GM23338 (cell line): Measurements from ENCODE around the gene MEOX1. TPM values are rescaled to one million over a fixed set of nuclear protein-coding genes. Genes with fewer than 3 reads are reported as not detected.

Experiments used
- ATAC-seq: fragments of 200-7000 bp; cut with Tn5 transposase; 3 replicates; pipeline ENCODE4 v1.9.1; 2020
- DNase-seq: peaks from one replicate; pipeline ENCODE4 v3.0.0-alpha.2; 2015; ENCODE audit warnings: low spot score
- H2AFZ ChIP-seq: fragments of 200-600 bp; sonication (generic); 2 replicates; pipeline ENCODE4 v1.8.0; 2016; ENCODE audit warnings: antibody characterized with exemption, mild to moderate bottlenecking, moderate library complexity
- H3F3A ChIP-seq: fragments of 200-600 bp; sonication (generic); replicated peaks from 2 replicates; pipeline ENCODE4 v1.8.0; 2017; ENCODE audit warnings: antibody characterized with exemption, mixed run types, low read depth
- H3K27ac ChIP-seq: fragments of 200-600 bp; sonication (generic); 2 replicates; pipeline ENCODE4 v1.6.1; 2016; ENCODE audit warnings: low read depth
- H3K27me3 ChIP-seq: fragments of 200-600 bp; sonication (generic); 2 replicates; pipeline ENCODE4 v1.8.0; 2016; ENCODE audit warnings: mild to moderate bottlenecking, mixed run types, moderate library complexity; ENCODE audit not compliant: insufficient read depth
- H3K36me3 ChIP-seq: fragments of 200-600 bp; sonication (generic); 2 replicates; pipeline ENCODE4 v1.8.0; 2016; ENCODE audit warnings: mild to moderate bottlenecking; ENCODE audit not compliant: insufficient read depth
- H3K4me1 ChIP-seq: fragments of 200-600 bp; sonication (generic); 2 replicates; pipeline ENCODE4 v1.8.0; 2016; ENCODE audit warnings: mild to moderate bottlenecking, moderate library complexity; ENCODE audit not compliant: insufficient read depth
- H3K4me2 ChIP-seq: fragments of 200-600 bp; sonication (generic); 2 replicates; pipeline ENCODE4 v1.7.1; 2017; ENCODE audit warnings: mixed run types
- H3K4me3 ChIP-seq: fragments of 200-600 bp; sonication (generic); 2 replicates; pipeline ENCODE4 v1.6.1; 2016; ENCODE audit warnings: mixed run types
- H3K79me2 ChIP-seq: fragments of 200-600 bp; sonication (generic); replicated peaks from 2 replicates; pipeline ENCODE4 v1.8.0; 2017; ENCODE audit warnings: mild to moderate bottlenecking; ENCODE audit not compliant: insufficient read depth
- H3K9me2 ChIP-seq: fragments of 200-600 bp; sonication (generic); 2 replicates; pipeline ENCODE4 v1.8.0; 2017; ENCODE audit not compliant: insufficient read depth
- H4K20me1 ChIP-seq: fragments of 200-600 bp; sonication (generic); replicated peaks from 2 replicates; pipeline ENCODE4 v1.8.0; 2017; ENCODE audit warnings: mild to moderate bottlenecking; ENCODE audit not compliant: insufficient read depth
- H3K27ac Mint-ChIP-seq: 2 replicates; pipeline ENCODE4 v1.8.0; 2020; ENCODE audit warnings: inconsistent platforms, mild to moderate bottlenecking, moderate library complexity, mixed read lengths
- H3K27me3 Mint-ChIP-seq: 3 replicates; pipeline ENCODE4 v1.8.0; 2022; ENCODE audit warnings: low read depth, mild to moderate bottlenecking, moderate library complexity, mixed read lengths, inconsistent platforms; ENCODE audit not compliant: insufficient read depth, poor library complexity
- H3K36me3 Mint-ChIP-seq: 3 replicates; pipeline ENCODE4 v1.8.0; 2021; ENCODE audit warnings: low read depth, mild to moderate bottlenecking, inconsistent platforms, moderate library complexity, mixed read lengths
- H3K4me1 Mint-ChIP-seq: 3 replicates; pipeline ENCODE4 v1.8.0; 2020; ENCODE audit warnings: mild to moderate bottlenecking, inconsistent platforms, mixed read lengths
- H3K4me3 Mint-ChIP-seq: 3 replicates; pipeline ENCODE4 v1.8.0; 2021; ENCODE audit warnings: moderate library complexity, mild to moderate bottlenecking, inconsistent platforms, mixed read lengths
- H3K9me3 Mint-ChIP-seq: 3 replicates; pipeline ENCODE4 v1.8.0; 2020; ENCODE audit warnings: moderate library complexity, mild to moderate bottlenecking, inconsistent platforms, mixed read lengths
- CREB1 ChIP-seq: fragments of 250-450 bp; sonication (Bioruptor Pico); IDR thresholded peaks from 2 replicates; pipeline ENCODE4 v1.5.0; 2020; ENCODE audit warnings: low read depth, mild to moderate bottlenecking, moderate library complexity
- EZH2 ChIP-seq: fragments of 200-600 bp; sonication (generic); IDR thresholded peaks from one replicate; pipeline ENCODE4 v1.8.0; 2017; ENCODE audit warnings: antibody characterized with exemption, mild to moderate bottlenecking, low read depth; ENCODE audit not compliant: unreplicated experiment
- EZH2phosphoT487 ChIP-seq: fragments of 200-600 bp; sonication (generic); IDR thresholded peaks from one replicate; pipeline ENCODE4 v1.8.1; 2018; ENCODE audit warnings: antibody characterized with exemption; ENCODE audit not compliant: unreplicated experiment
- JUNB ChIP-seq: IDR thresholded peaks from one replicate; pipeline ENCODE4 v1.6.1; 2016; ENCODE audit warnings: antibody characterized with exemption; ENCODE audit not compliant: unreplicated experiment
- POLR2AphosphoS5 ChIP-seq: IDR thresholded peaks from 2 replicates; pipeline ENCODE4 v1.6.1; 2016; ENCODE audit warnings: antibody characterized with exemption, low read depth
- STAT1 ChIP-seq: IDR thresholded peaks from one replicate; pipeline ENCODE4 v1.6.1; 2016; ENCODE audit warnings: antibody characterized with exemption; ENCODE audit not compliant: unreplicated experiment
- ZNF114 ChIP-seq: fragments of 250-450 bp; sonication (Bioruptor Pico); IDR thresholded peaks from 2 replicates; pipeline ENCODE4 v1.5.0; 2020; ENCODE audit warnings: mild to moderate bottlenecking, moderate library complexity
- ZNF331 ChIP-seq: fragments of 250-450 bp; sonication (Bioruptor Pico); IDR thresholded peaks from 2 replicates; pipeline ENCODE4 v1.5.0; 2020; ENCODE audit warnings: low read depth, mild to moderate bottlenecking, moderate library complexity
- polyA plus RNA-seq: library from polyadenylated mRNA; unstranded; fragments of >200 nt; fragmentation: Nextera tagmentation; extraction: Ambion mirVana; gene quantifications from 2 replicates; pipeline ENCODE4 v1.2.1, GENCODE V29; 2016
- total RNA-seq: library from RNA; depleted of rRNA; stranded (reverse); fragments of >200 nt; shearing (Covaris generic); gene quantifications from 2 replicates; pipeline ENCODE4 v1.2.3, GENCODE V29; 2014
- TF ChIP-seq, protein P1 (sequence below), 2 experiments: fragments of 200-600 bp in 1 of 2; sonication (generic) in 1 of 2; conservative IDR thresholded peaks; 2 replicates each; pipeline versions ENCODE4 v1.5.1 to v1.6.1; 2016 to 2017; ENCODE audit warnings: antibody characterized with exemption in 2 of 2, low read depth in 2 of 2, mild to moderate bottlenecking in 2 of 2, moderate library complexity in 1 of 2
- TF ChIP-seq, protein P2 (sequence below): IDR thresholded peaks from 2 replicates; pipeline ENCODE4 v1.6.1; 2016; ENCODE audit warnings: antibody characterized with exemption
- TF ChIP-seq, protein P3 (sequence below): IDR thresholded peaks from one replicate; pipeline ENCODE4 v1.6.1; 2018; ENCODE audit warnings: antibody characterized with exemption; ENCODE audit not compliant: unreplicated experiment

MEOX1 gene
- total and polyA plus RNA-seq, 2 experiments from 2014 or later = not detected

DNA sequence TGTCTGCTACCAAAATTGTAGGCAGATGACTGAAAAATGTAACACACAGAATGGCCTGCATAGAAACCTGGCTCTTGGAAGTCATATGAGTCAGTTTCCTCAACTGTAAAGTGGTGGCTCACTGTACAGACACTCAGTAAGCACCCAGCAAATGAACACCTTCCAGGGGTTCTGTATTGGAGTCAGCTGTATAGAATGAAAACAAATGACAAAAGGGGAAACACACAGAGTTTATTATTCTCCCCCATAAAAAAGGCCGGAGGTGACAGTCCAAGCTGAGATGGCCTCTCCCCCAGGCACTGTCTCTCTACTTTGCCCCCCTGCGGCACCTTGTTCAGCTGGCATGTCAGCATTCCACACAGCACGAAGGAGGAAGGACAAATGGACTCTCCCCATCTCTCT lies 6.2 kb upstream of the MEOX1 start (continued):
- TF ChIP-seq, protein P1, sequence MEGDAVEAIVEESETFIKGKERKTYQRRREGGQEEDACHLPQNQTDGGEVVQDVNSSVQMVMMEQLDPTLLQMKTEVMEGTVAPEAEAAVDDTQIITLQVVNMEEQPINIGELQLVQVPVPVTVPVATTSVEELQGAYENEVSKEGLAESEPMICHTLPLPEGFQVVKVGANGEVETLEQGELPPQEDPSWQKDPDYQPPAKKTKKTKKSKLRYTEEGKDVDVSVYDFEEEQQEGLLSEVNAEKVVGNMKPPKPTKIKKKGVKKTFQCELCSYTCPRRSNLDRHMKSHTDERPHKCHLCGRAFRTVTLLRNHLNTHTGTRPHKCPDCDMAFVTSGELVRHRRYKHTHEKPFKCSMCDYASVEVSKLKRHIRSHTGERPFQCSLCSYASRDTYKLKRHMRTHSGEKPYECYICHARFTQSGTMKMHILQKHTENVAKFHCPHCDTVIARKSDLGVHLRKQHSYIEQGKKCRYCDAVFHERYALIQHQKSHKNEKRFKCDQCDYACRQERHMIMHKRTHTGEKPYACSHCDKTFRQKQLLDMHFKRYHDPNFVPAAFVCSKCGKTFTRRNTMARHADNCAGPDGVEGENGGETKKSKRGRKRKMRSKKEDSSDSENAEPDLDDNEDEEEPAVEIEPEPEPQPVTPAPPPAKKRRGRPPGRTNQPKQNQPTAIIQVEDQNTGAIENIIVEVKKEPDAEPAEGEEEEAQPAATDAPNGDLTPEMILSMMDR (conservative IDR thresholded peaks at IDR 0.05; ENCODE audit: low read depth in 2 of 2) = no peak
- TF ChIP-seq EZH2phosphoT487 (no peak), ZNF114 (CRISPR knock-in tag) (no peak), POLR2AphosphoS5 (no peak), EZH2 (no peak)
- TF ChIP-seq, protein P2, sequence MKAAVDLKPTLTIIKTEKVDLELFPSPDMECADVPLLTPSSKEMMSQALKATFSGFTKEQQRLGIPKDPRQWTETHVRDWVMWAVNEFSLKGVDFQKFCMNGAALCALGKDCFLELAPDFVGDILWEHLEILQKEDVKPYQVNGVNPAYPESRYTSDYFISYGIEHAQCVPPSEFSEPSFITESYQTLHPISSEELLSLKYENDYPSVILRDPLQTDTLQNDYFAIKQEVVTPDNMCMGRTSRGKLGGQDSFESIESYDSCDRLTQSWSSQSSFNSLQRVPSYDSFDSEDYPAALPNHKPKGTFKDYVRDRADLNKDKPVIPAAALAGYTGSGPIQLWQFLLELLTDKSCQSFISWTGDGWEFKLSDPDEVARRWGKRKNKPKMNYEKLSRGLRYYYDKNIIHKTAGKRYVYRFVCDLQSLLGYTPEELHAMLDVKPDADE = no peak

DNA sequence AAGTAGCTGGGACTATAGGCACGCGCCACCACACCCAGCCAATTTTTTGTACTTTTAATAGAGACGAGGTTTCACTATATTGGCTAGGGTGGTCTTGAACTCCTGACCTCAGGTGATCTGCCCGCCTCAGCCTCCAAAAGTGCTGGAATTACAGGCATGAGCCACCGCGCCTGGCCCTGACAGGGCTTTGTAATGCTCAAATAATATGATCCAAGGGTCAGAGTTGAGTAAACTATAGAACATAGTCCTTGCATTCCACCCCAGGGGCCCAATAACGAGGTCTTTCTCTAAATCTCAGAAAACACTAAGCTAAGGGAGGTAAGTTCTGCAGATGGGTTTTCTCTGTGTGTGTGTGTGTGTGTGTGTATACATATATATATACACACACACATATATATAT lies 5.8 kb upstream of the MEOX1 start:
- Histone ChIP-seq H3K27ac (no peak overlapping the region), H4K20me1 (no peaks in the 10 kb centered on the region), H3K4me2 (no peak overlapping the region), H3K27me3 (no peaks in the 10 kb centered on the region), H2AFZ (no peak overlapping the region), H3K4me3 (no peak overlapping the region), H3K79me2 (no peaks in the 10 kb centered on the region), H3F3A (no peaks in the 10 kb centered on the region), H3K9me2 (no peaks in the 10 kb centered on the region), H3K4me1 (peaks cover 22% of the 10 kb centered on the region), H3K36me3 (no peaks in the 10 kb centered on the region)
- no peak for ATAC-seq
- H3K27me3 Mint-ChIP-seq = peaks cover 6% of the 10 kb centered on the region
- H3K27ac Mint-ChIP-seq = no peak overlapping the region
- H3K4me3 Mint-ChIP-seq = no peak overlapping the region
- H3K36me3 Mint-ChIP-seq = no peaks in the 10 kb centered on the region
- H3K4me1 Mint-ChIP-seq = peaks cover 25% of the 10 kb centered on the region
- no peaks in the 10 kb centered on the region for H3K9me3 Mint-ChIP-seq
- DNase-seq = no peak
- TF ChIP-seq, protein P1 (conservative IDR thresholded peaks at IDR 0.05; ENCODE audit: low read depth in 2 of 2) = no peak
- TF ChIP-seq STAT1 (no peak), ZNF331 (CRISPR knock-in tag) (no peak), JUNB (no peak), CREB1 (no peak), POLR2AphosphoS5 (no peak)
- TF ChIP-seq, protein P3, sequence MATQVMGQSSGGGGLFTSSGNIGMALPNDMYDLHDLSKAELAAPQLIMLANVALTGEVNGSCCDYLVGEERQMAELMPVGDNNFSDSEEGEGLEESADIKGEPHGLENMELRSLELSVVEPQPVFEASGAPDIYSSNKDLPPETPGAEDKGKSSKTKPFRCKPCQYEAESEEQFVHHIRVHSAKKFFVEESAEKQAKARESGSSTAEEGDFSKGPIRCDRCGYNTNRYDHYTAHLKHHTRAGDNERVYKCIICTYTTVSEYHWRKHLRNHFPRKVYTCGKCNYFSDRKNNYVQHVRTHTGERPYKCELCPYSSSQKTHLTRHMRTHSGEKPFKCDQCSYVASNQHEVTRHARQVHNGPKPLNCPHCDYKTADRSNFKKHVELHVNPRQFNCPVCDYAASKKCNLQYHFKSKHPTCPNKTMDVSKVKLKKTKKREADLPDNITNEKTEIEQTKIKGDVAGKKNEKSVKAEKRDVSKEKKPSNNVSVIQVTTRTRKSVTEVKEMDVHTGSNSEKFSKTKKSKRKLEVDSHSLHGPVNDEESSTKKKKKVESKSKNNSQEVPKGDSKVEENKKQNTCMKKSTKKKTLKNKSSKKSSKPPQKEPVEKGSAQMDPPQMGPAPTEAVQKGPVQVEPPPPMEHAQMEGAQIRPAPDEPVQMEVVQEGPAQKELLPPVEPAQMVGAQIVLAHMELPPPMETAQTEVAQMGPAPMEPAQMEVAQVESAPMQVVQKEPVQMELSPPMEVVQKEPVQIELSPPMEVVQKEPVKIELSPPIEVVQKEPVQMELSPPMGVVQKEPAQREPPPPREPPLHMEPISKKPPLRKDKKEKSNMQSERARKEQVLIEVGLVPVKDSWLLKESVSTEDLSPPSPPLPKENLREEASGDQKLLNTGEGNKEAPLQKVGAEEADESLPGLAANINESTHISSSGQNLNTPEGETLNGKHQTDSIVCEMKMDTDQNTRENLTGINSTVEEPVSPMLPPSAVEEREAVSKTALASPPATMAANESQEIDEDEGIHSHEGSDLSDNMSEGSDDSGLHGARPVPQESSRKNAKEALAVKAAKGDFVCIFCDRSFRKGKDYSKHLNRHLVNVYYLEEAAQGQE = no peak
